GM15510 (cell line): Measurements from ENCODE around the gene PARD3B.

Experiments
- POLR2A ChIP-seq: IDR thresholded peaks from 3 replicates; pipeline ENCODE4 v1.6.1; 2011; ENCODE audit warnings: borderline replicate concordance; ENCODE audit not compliant: insufficient read length; ENCODE audit errors: extremely low read depth

Gene PARD3B

DNA sequence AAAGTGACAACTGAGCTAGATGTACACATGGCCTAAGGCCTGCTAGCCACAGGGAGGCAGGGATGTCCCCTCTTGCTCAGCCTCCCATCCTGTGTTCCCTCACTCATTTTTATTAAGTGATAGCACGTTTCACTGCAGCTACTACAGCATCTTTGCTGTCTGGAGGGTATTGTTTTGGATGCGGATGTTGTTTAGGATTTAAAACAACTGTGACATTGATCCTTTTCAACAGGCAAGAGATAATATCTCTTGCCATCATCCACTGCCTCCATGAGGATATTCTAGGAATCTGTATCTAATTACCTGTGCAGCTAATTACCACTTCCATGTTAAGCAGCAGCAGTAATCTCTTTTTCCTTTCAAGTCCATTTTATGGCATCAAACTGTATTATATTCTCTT, 345.4 kb downstream of the PARD3B start:
- no peak for TF ChIP-seq POLR2A

DNA sequence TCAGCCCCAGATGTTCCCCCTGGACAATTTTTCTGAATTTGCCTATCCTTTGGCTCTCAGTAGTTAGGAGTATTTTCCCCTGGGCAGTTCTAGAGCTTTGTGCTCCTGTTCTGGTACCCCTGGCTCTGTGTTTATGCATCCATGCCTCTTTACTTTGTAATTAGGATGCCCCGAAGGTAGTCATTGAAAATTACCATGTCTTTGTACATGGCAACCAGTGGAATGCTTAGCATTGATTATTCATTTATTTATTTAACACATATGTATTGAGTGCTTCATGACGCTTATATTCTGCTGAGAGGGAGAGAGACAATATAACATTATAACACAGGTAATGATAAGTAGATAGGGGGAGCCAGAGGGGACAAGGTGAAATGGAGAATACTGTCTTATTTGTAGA, 346.5 kb downstream of the PARD3B start:
- no peak for TF ChIP-seq POLR2A

DNA sequence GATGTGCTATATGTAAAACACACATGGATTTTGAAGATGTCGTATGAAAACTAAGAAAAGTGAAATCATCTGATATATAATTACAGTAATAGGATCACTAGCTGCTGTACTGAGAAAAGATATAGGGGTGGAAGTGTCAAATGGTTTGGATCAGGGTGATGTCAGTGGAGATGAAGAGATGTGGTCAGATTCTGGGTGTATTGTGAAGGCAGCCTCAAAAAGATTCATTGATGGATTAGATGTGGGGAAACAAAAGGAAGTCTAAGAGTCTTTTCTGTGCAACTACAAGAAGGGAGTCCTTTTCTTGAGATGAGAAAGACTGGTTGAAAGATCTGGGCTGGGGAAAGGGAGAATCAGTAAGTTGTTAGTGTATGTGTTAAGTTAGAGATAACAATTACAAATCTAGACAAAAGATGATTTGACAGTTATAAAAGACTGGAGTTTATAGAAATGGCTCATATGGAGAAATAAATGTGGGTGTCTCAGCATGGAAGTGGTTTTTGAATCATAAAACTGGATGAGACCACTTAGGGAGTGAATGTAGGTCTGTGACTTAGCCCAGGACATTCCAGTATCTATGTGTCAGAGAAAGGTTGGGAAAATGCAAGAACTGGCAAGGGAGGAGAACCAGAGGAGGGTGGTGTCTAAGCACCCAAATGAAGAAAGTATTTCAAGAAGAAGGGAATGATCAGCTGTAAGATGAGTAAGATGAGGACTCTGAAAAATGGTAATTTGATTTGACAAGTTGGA, 347.4 kb downstream of the PARD3B start:
- TF ChIP-seq POLR2A: no peak

DNA sequence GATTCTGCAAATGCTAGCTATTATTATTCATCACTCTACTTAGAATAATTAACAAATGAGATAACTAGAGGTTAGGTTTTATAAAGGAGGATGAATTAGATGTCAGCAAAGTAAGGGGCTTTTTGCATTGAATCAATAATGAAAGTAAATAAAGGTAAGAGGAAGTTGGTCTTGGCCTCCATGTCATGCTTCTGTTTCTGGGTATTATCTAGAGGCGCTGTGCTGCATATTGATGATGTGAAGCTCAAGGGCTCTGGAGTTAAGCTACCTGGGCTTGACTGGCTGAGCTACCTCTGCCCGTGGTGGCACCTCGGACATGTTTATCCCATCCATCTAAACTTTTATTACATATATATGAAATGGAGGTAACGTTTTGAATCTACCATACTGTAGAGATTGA, 350.9 kb downstream of the PARD3B start:
- no peak for TF ChIP-seq POLR2A

DNA sequence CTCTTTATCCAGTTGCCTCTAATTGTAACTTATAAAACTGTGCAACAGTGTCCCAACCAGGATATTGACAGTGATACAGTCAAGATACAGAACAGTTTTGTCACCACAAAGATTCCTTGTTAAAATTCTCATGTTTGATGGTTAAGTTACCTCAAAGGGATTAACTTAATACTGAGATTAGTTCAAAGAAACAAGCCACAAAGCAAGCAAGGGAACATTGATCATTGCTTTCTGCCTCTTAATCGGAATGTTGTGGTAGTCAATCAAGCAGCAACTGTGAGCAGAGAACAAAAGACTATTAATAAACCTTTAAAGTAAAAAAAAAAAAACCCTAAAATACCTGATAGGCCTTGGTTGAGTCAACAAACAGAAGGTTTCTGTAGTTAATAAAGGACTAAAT, 352.3 kb downstream of the PARD3B start:
- no peak for TF ChIP-seq POLR2A

DNA sequence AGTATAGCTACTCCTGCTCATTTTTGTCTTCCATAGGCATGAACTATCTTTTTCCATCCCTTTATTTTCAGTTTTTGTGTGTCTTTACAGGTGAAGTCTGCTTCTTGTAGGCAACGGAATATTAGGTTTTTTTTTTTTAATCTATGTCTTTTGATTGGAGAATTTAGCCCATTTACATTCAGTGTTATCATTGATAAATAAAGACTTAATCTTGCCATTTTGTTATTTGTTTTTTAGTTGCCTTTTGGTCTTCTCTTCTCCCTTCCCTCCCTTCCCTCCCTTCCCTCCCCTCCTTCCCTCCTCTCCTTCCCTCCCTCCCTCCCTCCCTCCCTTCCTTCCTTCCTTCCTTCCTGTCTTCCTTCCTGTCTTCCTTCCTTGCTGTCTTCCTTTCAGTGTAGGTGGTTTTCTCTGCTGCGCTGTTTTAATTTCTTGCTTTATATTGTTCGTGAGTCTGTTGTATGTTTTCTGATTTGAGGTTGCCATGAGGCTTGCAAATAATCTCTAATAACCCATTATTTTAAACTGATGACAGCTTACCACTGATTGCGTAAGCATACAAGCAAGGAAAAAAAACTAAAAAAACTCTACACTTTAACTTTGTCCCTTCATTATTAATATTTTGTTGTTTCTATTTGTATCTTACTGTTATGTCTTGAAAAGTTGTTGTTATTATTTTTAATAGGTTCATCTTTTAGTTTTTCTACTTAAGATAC, 353.8 kb downstream of the PARD3B start:
- no peak for TF ChIP-seq POLR2A

DNA sequence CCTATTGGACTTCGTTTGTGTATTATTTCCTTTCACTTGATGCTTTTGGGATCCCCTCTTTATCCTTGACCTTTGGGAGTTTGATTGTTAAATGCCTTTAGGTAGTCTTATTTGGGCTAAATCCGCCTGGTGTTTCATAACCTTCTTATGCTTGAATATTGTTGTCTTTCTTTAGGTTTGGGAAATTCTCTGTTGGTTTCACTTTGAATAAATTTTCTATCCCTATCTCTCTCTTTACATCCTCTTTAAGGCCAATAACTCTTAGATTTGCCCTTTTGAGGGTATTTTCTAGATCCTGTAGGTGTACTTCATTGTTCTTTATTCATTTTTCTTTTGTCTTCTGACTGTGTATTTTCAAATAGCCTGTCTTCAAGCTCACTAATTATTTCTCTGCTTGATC, 354.7 kb downstream of the PARD3B start:
- no peak for TF ChIP-seq POLR2A

DNA sequence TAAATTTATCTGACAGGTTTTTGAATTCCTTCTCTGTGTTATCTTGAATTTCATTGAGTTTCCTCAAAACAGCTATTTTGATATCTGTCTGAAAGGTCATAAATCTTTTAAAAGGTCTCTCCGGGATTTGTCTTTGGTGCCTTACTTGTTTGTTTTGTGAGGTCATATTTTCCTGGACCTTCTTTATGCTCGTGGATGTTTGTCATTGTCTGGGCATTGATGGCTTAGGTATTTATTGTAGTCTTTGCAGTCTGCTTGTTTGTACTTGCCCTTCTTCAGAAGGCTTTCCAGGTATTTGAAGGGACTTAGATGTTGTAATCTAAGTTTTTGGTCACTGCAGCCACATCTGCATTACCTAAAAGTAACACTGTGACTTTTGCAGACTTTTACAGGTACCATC, 355.2 kb downstream of the PARD3B start:
- TF ChIP-seq POLR2A: no peak

DNA sequence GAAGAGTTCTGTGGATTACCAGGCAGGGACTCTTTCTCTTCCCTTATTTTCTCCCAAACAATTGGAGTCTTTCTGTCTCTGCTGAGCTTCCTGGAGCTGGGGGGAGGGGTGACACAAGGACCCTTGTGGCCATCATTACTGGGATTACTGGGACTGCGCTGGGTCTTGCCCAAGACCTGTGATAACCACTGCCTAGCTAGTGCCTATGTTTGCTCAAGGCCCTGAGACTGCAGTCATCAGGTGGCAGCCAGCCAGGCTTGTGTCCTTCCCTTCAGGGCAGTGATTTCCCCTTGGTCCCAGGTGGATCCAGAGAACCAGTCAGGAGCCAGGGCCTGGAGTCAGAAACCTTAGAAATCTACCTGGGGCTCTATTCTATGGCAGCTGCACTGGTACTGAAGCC, 355.6 kb downstream of the PARD3B start:
- TF ChIP-seq POLR2A: no peak

DNA sequence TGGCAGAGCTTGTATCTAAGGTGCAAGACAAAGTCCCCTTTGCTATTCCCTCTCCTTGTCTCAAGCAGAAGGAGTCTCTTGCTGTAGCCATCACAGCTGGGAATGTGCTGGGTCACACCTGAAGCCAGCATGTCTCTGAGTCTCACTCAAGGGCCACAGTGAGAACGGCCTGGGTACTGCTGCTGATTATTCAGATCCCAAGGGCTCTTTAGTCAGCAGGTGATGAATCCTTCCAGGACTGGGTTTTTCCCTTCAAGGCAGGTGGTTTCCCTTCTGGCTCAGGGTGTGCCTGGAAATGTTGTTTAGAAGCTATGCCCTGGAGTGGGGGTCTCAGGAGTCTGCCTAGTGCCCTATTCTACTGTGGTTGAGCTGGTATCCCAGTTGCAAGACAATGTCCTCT, 356.3 kb downstream of the PARD3B start:
- TF ChIP-seq POLR2A: no peak

DNA sequence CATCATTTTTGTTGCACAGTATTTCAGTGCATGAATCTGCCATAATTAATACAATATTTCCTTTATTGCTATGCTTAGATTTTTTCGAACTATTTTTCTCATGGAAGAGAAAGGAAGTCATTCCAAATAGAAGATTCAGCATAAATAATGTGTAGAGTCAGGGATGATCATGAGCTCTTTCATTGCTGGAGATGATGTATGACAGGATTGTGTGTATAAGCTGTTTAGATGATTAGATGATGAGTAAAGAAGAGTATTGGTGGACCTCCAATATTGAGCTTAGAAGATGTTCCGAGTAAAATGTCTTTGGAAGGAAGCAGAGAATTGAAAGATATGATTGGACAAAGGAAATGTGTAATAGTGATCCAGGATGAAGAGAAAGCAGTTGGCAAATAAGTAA, 364.5 kb downstream of the PARD3B start:
- no peak for TF ChIP-seq POLR2A

DNA sequence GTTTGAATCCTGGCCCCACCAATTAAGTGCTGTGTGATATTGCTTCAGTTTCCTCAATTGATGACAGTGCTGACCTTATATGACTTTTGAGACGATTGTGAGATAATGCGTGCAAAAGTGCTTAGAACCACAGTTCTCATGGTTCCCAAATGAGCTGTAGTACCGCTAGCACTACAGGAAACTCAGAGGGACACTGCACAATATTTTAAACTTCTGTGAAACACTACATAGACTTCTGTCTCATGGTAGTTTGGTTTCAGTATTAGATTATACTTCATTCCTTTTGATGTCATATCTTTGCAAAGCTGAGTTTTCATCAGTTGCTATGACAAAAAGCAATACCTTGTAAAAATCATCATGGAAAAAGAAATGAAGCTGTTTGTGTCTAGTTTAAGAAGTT, 368.0 kb downstream of the PARD3B start:
- TF ChIP-seq POLR2A: no peak

DNA sequence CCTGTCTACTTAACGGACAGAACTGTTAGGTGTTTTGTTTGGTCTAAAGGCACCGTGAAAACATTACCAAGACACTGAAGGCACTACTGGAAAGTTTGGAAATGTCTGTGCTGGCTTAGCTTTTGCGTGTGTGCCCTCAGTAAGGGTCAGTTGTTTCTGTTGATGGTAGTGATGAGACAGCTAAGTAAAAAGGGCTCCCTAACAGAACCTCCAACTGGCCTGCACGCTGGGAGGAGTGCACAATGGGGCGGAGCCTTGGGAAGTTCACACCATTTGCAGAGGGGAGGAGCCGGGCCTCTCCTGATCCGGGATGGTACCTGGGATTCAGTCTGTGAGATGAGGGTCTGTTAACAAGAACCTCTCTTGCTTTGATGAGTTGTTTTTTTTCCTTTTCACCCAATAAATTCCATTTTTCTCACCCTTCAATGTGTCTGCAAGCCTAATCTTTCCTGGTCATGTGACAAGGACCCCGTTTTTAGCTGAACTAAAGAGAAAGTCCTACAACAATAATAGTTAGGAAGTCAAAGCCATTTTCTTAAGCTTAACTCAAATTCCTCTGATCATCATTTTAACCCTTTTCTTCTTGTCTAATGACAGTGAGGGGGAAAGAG, 368.7 kb downstream of the PARD3B start:
- no peak for TF ChIP-seq POLR2A

DNA sequence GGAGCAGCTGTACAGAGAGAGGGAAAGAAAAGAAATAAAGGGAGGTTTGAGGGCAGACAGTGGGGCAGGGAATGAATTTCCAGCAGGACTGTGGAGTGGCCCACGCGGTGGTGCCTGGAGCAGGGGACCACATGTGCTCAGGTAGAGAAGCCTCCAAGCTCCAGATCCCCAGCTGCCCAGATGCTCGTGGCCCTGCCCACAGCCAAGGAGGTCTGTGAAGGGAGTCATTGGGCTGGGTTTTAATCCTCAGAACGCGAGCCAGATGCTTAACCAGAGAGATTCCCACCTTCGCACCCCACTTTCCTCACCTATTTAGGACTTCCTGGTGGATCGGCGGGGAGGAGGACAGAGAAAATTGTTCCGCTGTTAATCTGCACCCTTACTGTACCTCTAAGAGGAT, 369.4 kb downstream of the PARD3B start:
- no peak for TF ChIP-seq POLR2A

DNA sequence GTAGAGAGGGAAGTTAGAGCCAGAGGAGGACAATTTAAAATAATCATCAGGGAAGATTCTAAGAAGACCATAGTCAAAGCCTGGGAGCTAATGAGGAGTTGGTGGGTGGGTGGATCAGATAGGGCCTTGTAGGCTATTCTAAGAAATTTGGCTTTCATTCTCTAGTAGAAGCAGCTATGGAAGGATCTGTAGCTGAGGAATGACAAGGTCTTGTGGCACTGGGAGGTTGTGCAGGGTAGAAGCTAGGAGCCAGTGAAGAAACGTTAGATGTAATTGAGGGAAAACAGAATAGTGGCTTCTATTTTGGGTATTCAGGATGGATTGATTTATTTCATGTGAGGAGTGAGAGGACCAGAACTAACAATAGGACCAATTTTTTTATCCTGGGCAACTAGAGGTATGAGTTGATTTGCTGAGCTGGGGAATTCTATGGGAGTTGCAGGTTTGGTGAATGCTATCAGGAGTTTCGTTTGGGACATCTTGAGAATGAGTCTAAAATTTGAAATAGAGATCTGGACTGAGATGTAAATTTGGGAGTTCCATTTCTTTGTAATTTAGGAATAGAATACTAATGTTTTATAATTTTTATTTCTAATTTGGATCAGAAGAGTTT, 371.9 kb downstream of the PARD3B start:
- no peak for TF ChIP-seq POLR2A

DNA sequence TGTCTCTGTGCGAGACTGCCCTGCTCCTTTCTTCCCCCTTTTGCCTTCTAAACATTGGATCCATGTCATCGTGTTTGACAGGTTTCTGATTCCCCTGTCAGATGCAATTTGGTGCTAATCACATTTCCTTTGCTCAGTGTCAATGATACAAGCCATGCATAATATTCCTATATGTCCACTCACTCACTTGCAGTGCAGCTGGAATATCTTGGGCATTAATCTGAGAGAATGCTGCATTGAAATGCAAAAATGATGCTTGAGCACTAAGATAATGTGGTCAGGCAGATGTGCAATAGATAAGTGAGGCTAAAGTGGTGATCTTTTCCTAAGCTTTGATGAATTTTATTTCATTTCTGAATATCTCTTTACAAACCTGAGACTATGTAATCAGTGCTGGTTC, 375.5 kb downstream of the PARD3B start:
- no peak for TF ChIP-seq POLR2A

DNA sequence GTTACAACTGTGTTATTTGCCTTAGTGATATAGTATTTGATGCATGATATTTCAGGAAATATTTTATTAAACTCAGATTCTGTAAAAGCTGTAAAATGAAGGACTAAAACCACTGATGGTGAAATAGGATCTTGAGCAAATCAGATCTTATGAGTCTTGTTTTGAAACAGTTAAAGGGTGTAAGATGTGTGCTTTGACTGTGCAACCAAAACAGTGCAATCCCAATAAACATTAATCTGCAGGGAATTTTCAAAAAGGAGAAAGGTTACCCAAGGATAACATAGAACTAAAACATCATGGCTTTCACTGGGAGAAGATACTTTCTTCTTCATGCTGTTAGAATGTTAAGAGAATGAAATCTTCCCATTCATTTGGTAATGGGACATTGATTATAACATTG, 378.7 kb downstream of the PARD3B start:
- no peak for TF ChIP-seq POLR2A

DNA sequence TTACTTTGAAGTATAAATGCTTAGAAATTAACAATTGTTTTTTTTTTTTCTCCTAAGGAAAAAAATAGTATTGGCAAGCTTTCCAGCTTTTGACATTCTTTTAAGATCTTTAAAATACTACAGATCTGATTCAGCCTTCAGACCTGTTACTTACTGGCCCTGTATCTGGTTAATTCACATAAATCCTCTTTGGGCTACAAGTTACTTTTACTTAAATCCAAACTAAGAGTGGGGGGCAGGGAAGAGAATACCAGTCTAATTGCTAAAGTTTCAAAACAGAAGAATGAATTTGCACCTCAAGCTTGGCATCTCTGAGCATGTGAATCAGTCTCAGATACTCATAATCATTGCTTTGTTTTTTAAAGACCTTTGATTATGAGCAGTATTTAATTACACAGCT, 386.3 kb downstream of the PARD3B start:
- TF ChIP-seq POLR2A: no peak
